Right lobe of liver (tissue), 6 donors: Measurements from ENCODE around the gene PRIMPOL. TPM values are rescaled to one million over a fixed set of nuclear protein-coding genes. Genes with fewer than 3 reads are reported as not detected.
"Not testable (repeated sequence)": the region's sequence is repeated elsewhere in the genome, so short reads cannot be mapped to it uniquely, and the experiment has no call there.

ENCODE experiments used
- ATAC-seq, 4 donors: fragments of 200-7000 bp; cut with Tn5 transposase; one replicate each; pipeline ENCODE4 v1.9.1; 2020; ENCODE audit warnings: mild to moderate bottlenecking in 4 of 4, moderate library complexity in 4 of 4
- DNase-seq, 3 donors: peaks; one replicate each; pipeline ENCODE4 v3.0.0-alpha.2; 2020
- H3K27ac ChIP-seq, 3 donors: fragments of 200-600 bp; one replicate each; pipeline ENCODE4 v1.8.0; 2022
- H3K27me3 ChIP-seq, 2 donors: fragments of 200-600 bp; one replicate each; pipeline ENCODE4 v1.8.0; 2022
- H3K36me3 ChIP-seq, 4 donors: fragments of 200-600 bp; sonication (generic) in 1 of 4; one replicate each; pipeline versions ENCODE4 v1.5.1 to v1.8.0; 2017 to 2022; ENCODE audit warnings: control low read depth in 1 of 4
- H3K4me1 ChIP-seq, 4 donors: fragments of 200-600 bp; sonication (generic) in 1 of 4; one replicate each; pipeline versions ENCODE4 v1.5.1 to v1.8.0; 2017 to 2022; ENCODE audit warnings: control low read depth in 1 of 4
- H3K4me3 ChIP-seq, 3 donors: fragments of 200-600 bp; one replicate each; pipeline ENCODE4 v1.8.0; 2022
- H3K9me3 ChIP-seq, 4 donors: fragments of 200-600 bp; sonication (generic) in 1 of 4; one replicate each; pipeline versions ENCODE4 v1.5.1 to v1.8.0; 2017 to 2022; ENCODE audit warnings: control low read depth in 1 of 4
- CTCF ChIP-seq, 4 donors: fragments of 200-600 bp in 3 of 4; fragments of 450-650 bp in 1 of 4; IDR thresholded peaks; one replicate each; pipeline versions ENCODE4 v1.5.1 to v1.8.0; 2016 to 2022; ENCODE audit warnings: antibody characterized with exemption in 4 of 4, mild to moderate bottlenecking in 2 of 4
- POLR2A ChIP-seq: fragments of 450-650 bp; IDR thresholded peaks from one replicate; pipeline ENCODE4 v1.6.1; 2017; ENCODE audit warnings: antibody characterized with exemption, mild to moderate bottlenecking
- WGBS: methylation state at CpG from one replicate; pipeline ENCODE4 v1.1.6; 2018; ENCODE audit warnings: low coverage, low lambda C conversion rate; ENCODE audit not compliant: insufficient coverage; ENCODE audit errors: missing lambda C conversion rate; 5-methylcytosine and 5-hydroxymethylcytosine counted together
- intact Hi-C, 2 donors: fragments of 100-400 bp; cut with DNase I; formaldehyde crosslinking; loops; one replicate each; pipeline versions ENCODE4 v1.11.2 to v1.14.1; 2022
- total RNA-seq, 6 experiments: library from RNA; depleted of rRNA in 2 of 6; stranded (reverse); fragments of >200 nt in 2 of 6; fragmentation: NEBNext Ultra II Directional in 3 of 6; extraction: Animal tissue kit (Norgen Biotek cat#: 25700) in 3 of 6; gene quantifications; one replicate each; pipeline versions ENCODE4 v1.1.0 to v1.2.4, GENCODE V29; 2016 to 2023
- donor health status: DM: no; HTN: yes; CAD: no.
- donor health status: DM: no; HTN: no; CAD: no.
- donor health status: DM: no; HTN: no; CAD: no.
- donor health status: DM: no; HTN: yes; CAD: no.
- donor health status: DM: no; HTN: yes; CAD: no.

The PRIMPOL gene
- total RNA-seq, 6 experiments from 2014 or later, result 4.0 to 8.7 (median 5.7) TPM

GRCh38 chr4:184614509-184614908 is 35.0 kb upstream of the PRIMPOL start:
- no peaks in the 10 kb centered on the region for H3K36me3 ChIP-seq
- no peak for DNase-seq
- H3K4me1 ChIP-seq, result no peaks in the 10 kb centered on the region
- no peaks in the 10 kb centered on the region for H3K9me3 ChIP-seq
- WGBS, result 90% methylated on average over 3 of the region's 3 CpGs
- no peak overlapping the region for H3K4me3 ChIP-seq
- TF ChIP-seq POLR2A (no peak), CTCF (IDR thresholded peaks at IDR 0.05) (no peak)
- no peaks in the 10 kb centered on the region for H3K27me3 ChIP-seq
- H3K27ac ChIP-seq, result no peak overlapping the region
- intact Hi-C loops, result no loop called here
- ATAC-seq, result no peak

GRCh38 chr4:184616168-184616567 is 33.4 kb upstream of the PRIMPOL start:
- intact Hi-C loops, H3K36me3 ChIP-seq, H3K27ac ChIP-seq, DNase-seq, H3K4me3 ChIP-seq, H3K27me3 ChIP-seq, H3K4me1 ChIP-seq, H3K9me3 ChIP-seq, ATAC-seq: not testable (repeated sequence)
- WGBS, result 74% methylated on average over 2 of the region's 2 CpGs

- Histone ChIP-seq H3K4me1 (no peaks in the 10 kb centered on the region), H3K4me3 (no peak overlapping the region), H3K36me3 (no peaks in the 10 kb centered on the region), H3K27ac (no peak overlapping the region), H3K9me3 (no peaks in the 10 kb centered on the region), H3K27me3 (no peaks in the 10 kb centered on the region)
- TF ChIP-seq CTCF (IDR thresholded peaks at IDR 0.05), result no peak
- TF ChIP-seq POLR2A, result no peak
- WGBS, result 83% methylated on average over 12 of the region's 12 CpGs
- ATAC-seq (no peak), DNase-seq (no peak)
- intact Hi-C loops, result no loop called here
Measured at GRCh38 chr4:184616633-184617551, 32.6 kb upstream of the PRIMPOL start.

- Histone ChIP-seq H3K4me1 (no peaks in the 10 kb centered on the region), H3K27ac (no peak overlapping the region), H3K27me3 (no peaks in the 10 kb centered on the region), H3K36me3 (no peaks in the 10 kb centered on the region), H3K4me3 (no peak overlapping the region), H3K9me3 (no peaks in the 10 kb centered on the region)
- 64% methylated on average over 8 of the region's 9 CpGs for WGBS
- DNase-seq (peak in 1 of 3 donors; percentile 22), ATAC-seq (peak in 1 of 4 donors; percentile 17)
- no peak for TF ChIP-seq POLR2A
- TF ChIP-seq CTCF (IDR thresholded peaks at IDR 0.05), result no peak
- intact Hi-C loops, result no loop called here
Measured at GRCh38 chr4:184617600-184618196, 31.8 kb upstream of the PRIMPOL start.
